Stimulated activated CD8-positive, alpha-beta memory T cell treated with anti-CD3 and anti-CD28 coated beads, Interleukin-7, amount 100 ng/mL, for 48 hours (primary cell): ENCODE measurements around the gene PASK.
"Not testable (repeated sequence)": the region's sequence is repeated elsewhere in the genome, so short reads cannot be mapped to it uniquely, and the experiment has no call there.

Experiments used
- DNase-seq, 2 donors: peaks; one replicate each; pipeline ENCODE4 v3.0.0-alpha.2; 2020; ENCODE audit warnings: low read depth in 1 of 2; ENCODE audit errors: extremely low read depth in 1 of 2

PASK gene

GRCh38 chr2:241148891-241149674 is at the start of gene PASK:
TSS of gene PASK (minus strand) at chr2:241149472. CDS start at chr2:241143032, 6,440 bp downstream.
- DNase-seq = peak; percentile 84 to 98

DNA sequence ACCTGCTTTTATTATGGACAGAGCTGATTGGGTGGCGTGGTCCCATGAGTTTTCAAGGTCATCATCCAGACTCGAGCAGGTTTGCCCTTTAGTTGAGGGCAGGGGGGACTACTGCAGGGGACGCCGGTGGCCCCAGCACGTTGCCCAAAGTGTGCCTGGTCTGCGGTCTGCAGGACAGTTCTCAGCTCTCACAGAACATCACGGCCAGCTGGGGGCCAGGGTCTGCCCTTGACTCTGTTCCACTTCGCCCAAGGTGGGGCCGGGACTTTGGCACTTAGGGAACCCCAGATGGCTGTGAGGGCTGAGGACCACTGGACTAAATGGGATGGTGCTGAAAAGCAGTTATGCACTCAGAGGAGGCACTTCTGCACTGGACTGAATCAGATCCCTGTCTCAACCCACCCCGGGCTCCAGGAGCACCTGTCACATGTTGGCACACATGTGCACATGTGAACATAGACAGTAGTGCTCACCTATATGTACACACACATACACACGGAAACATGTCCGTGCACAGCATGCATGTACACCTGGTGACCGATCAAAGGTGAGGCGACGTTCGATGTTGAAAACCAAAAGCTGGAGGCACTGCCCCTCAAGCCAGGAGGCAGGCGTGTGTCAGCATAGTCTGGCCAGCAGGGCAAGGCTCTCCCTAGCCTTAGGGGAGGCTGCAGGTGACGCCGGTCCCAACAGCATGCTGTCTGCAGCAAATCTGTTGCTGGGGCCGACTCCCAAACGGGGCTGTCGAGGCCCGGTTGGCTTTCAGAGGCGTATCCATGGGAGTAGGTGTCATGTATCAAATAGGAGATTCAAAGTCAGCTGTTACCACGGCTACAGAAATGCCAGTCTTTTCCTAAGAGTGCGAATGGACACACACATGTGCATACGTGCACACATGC is 49.4 kb upstream of the PASK start:
- no peak for DNase-seq

- no peak for DNase-seq
Measured at GRCh38 chr2:241197947-241198346, 48.7 kb upstream of the PASK start.

DNA sequence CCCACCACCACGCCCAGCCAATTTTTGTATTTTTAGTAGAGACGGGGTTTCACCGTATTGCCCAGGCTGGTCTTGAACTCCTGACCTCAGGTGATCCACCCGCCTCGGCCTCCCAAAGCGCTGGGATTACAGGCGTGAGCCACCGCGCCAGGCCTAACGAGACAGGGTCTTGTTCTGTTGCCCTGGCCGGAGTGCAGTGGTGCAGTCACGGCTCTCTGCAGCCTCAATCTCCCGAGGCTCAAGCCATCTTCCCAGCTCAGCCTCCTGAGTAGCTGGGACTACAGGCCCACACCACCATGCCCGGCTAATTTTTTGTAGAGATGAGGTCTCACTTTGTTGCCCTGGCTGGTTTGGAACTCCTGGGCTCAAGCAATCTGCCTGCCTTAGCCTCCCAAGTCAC is 48.0 kb upstream of the PASK start:
- not testable (repeated sequence) for DNase-seq

GRCh38 chr2:241195506-241196130 is 46.3 kb upstream of the PASK start:
- DNase-seq = no peak

DNA sequence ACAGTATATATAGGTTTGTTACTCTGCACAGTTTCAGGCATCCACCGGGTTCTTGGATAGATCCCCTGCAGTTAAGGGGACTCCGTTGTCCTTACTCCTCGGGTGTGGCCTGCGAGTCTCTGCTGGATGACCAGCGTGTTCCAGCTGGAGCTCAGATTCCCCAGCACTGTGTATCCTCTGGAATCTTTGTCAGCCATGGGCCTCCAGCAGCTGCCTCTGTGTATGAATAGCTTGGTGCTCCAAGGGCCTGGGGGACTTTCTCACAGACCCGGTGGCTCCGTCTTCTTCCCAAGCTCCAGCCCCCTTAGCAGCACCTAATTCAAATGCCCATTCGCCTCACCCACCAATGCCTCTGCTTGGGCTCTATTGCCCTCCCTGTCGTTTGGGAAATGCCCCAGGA is 45.5 kb upstream of the PASK start:
- DNase-seq = no peak

DNA sequence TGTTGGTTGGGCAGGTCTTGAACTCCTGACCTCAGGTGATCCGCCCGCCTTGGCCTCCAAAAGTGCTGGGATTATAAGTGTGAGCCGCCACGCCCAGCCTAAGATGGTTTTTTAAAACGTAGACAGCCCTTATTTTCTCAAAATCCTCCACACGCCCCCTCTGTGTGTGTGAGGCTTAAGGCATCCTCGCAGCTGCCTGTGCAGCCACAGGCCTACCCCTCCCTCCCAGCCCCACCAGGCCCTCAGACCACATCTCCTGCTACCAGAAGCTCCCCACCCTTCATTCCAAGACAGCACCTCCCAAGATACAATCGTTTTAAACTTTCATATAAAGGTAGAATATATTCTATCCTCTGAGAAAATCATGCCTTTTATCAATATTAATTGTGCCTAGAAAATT is 44.0 kb upstream of the PASK start:
- no peak for DNase-seq

DNA sequence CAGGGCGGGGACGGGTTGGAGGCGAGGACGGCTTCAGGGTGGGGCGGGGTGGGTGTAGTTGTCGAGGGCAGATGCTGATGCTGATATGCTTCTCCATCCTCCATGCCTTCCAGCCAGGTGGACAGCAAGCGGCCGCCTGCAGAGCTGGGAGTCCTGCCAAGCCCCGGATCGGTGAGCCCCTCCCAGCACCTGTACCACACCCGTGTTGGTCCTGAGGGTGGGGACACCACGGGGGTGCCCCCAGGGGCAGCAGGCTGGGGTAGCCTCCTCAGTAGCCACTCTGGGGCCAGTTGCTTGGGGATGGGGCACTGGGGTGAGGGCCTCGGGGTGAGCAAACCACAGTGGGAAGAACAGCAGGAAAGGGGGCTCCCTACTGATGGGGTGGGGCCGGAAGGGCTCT is 41.8 kb upstream of the PASK start:
- no peak for DNase-seq

DNA sequence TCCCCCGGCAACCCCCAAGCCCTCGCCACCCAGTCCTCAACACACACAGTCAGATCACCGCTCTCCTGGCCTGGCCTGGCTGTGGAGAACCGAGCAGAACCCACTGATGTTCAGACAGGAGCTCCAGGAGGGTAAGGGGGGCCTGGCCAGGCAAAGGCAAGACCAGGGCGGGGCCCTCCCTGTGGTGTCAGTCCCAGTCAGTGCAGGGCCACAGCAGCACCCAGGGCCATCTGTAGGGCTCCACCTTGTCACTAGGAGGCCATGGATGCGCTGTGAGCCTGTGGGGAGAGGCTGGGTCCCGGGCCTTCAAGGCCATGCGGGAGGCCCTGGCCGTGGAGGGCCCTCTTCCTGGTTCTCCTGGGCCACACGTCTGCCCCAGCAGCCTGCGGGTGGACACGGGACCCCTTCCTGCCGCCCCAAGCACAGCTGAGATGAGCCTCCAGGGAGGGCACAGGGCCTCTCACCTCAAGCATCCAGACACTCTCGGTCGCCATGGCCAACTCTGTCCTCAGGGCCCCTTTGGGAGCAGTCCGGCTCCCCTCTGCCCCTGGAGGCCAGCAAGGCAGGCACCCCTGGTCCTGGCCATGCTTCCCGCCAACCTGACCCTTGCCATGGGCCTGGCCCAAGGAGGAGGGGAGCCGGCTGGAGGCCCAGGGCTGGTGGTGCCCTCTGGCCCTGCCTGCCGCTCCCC is 41.2 kb upstream of the PASK start:
- DNase-seq = no peak

DNA sequence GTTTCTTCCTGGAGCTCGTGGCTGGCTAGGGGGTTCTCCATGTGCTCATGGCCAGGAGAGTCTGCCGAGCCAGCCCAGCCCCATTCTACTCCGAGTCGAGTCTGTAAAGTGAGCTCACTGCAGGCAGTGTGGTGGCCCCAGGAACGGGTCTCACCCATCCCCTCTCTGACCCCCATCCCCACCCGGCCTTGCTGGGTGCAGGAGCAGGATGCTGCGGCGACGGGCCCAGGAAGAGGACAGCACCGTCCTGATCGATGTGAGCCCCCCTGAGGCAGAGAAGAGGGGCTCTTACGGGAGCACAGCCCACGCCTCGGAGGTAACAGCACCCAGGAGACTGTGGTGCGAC is 40.6 kb upstream of the PASK start:
- no peak for DNase-seq

DNA sequence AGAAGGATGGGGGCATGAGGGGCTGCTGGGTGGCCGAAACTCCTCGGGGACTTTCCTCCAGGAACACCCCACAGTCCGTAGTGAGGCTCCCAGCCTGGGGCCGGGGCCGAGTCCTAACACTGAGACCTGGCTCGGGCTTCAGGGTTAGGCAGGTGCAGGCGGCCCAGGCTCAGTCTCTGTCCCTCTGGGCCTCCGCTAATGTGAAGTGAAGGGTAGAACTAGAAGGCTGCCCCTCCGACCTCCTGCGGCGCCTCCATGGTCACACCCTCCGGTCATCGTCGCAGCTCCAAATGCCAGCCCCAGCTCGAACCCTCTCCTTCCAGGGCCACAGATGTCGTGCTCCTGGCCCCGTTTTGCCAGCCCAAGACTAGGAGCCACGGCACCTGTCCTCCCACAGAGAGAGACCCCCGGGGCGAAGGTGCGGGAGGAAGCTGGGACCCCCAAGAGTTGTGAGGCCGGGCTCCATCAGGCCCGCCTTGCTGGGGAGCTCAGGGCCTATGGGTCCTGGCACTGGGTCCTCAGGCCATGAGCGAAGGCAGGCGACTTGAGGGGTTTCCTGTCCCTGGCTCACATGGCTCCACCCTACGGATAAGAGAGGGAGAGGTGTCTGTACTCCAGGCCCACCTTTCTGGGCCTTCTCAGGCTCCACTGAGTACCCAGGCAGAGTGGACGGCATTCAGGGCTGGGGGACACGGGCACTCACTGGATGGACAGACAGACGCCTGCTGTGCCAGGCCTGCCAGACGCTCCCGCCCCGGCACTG is 40.0 kb upstream of the PASK start:
- no peak for DNase-seq

- no peak for DNase-seq
Measured at GRCh38 chr2:241188361-241189092, 39.3 kb upstream of the PASK start, which contains the start of gene ANO7. TSS of gene ANO7 (plus strand) at chr2:241188677. CDS start at chr2:241190064, 1,387 bp downstream.

GRCh38 chr2:241187918-241188234 is 38.6 kb upstream of the PASK start:
- DNase-seq = no peak

- DNase-seq = no peak
Measured at GRCh38 chr2:241187101-241187917, 38.0 kb upstream of the PASK start.

- DNase-seq = no peak
Measured at GRCh38 chr2:241185961-241186360, 36.7 kb upstream of the PASK start.

DNA sequence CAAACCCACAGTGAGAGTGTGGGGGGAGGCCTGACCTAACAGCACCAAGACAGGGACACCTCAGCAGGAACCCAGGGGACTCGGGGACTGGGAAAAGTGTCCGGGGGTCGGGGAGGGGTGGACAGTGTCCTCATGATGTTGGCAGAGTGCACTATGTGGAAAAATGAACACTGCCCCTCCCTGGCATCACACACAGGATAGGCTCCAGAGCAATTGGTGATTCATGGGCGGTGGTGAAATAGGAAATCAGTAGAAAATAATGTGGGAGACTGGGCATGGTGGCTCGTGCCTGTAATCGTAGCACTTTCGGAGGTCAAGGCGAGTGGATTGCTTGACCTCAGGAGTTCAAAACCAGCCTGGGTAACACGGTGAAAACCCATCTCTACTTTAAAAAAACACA is 35.6 kb upstream of the PASK start:
- no peak for DNase-seq

- DNase-seq = no peak
Measured at GRCh38 chr2:241183221-241183620, 33.9 kb upstream of the PASK start.

DNA sequence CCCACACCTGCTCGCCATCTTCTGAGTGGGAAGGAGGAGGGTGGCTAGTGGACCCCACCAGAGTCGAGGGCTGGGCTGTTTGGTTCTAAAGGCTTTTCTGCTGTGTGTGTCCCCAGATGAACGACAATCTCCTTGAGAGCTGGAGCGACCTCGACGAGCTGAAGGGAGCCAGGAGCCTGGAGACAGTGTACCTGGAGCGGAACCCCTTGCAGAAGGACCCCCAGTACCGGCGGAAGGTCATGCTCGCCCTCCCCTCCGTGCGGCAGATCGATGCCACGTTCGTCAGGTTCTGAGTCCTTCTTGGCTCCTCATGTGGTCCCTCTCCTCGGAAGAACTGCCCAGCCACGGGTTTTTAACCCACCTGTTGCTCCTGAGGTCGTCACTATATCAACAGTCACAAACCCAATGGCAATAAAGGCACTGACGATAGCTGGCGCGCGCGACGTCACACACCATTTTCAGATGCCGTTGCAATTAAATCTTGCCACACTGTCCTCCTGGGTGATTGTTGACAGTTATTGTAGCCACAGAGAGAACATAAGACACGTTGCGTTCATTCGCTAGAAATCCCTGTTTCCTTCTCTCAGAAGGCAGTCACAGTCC is 33.4 kb upstream of the PASK start:
- DNase-seq = no peak
